ENCODE measurements around the gene COG4.

The COG4 gene

DNA sequence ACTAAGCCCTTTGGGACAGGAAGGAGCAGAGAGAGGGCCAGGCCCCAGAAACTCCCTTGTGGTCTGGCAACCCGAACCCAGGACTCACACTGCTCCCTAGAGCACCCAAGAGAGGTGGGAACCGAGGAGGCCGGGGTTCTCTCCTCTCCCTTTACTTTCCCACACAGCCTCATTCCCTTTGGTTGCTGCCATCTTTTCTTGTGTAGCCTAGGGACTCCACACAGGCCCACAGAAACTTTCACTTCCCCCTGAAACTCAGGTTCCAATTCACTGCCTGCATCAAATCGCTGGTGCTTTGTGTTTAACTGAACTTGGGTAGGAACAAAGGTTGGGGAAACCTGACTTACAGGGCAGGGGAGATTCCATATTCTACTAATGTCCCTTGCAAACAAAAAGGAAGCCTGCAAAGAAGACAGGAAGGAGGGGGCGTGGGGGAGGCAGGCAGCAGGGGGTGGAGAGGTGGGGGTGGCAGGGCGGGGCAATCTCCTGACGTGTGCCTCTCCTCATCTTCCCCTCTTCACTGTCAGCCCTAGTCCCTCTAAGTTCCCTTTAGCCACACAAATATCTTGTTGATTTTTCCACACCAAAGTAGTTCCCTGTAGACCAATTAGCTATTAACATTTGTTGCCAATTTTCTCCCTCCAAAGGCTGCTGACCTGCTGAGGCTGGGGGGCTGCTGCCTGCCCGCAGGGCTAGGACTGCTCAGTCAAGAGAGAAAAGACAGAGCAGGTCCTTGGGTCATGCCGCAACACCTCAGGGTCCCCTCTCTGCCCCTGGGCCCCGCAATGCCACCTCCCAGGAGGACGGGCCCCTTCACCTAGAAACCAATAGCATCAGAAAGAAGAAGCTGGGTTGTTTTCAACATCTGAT, 92.5 kb downstream of the COG4 start:
- no peak for DNase-seq

Data from NCI-H2107 (cell line).